ENCODE measurements around the gene NFX1. TPM values are rescaled to one million over a fixed set of nuclear protein-coding genes. Genes with fewer than 3 reads are reported as not detected.

NFX1 gene
- polyA plus RNA-seq, 3 donors: 30.5 to 40.8 (median 35.0) TPM

- peak in 5 of 11 donors; percentile 5 to 14 (median 9) for DNase-seq (ENCODE audit: extremely low read depth in 1 of 11, low read depth in 9 of 11, low spot score in 4 of 11)
These were observed 26.9 kb upstream of the NFX1 start for GRCh38 chr9:33263131-33264002.

GRCh38 chr9:33264003-33264472 is 26.3 kb upstream of the NFX1 start:
- peak in 6 of 11 donors; percentile 18 to 45 (median 26) for DNase-seq (ENCODE audit: extremely low read depth in 1 of 11, low read depth in 9 of 11, low spot score in 4 of 11)

- DNase-seq (ENCODE audit: extremely low read depth in 1 of 11, low read depth in 9 of 11, low spot score in 4 of 11): peak; percentile 96 to 99 (median 99)
These were observed 25.7 kb upstream of the NFX1 start, which contains the start of the genes BAG1 and CHMP5 for GRCh38 chr9:33264473-33265177. TSS of gene BAG1 (minus strand) at chr9:33264708. TSS of gene CHMP5 (plus strand) at chr9:33265049. CDS start at chr9:33265079, 30 bp downstream.

- no peak for DNase-seq (ENCODE audit: extremely low read depth in 1 of 11, low read depth in 9 of 11, low spot score in 4 of 11)
These were observed 25.0 kb upstream of the NFX1 start for GRCh38 chr9:33265211-33265865.

GRCh38 chr9:33267151-33267767 is 23.1 kb upstream of the NFX1 start:
- no peak for DNase-seq (ENCODE audit: extremely low read depth in 1 of 11, low read depth in 9 of 11, low spot score in 4 of 11)

GRCh38 chr9:33270146-33270545 is 20.2 kb upstream of the NFX1 start:
- DNase-seq (ENCODE audit: extremely low read depth in 1 of 11, low read depth in 9 of 11, low spot score in 4 of 11): no peak

GRCh38 chr9:33272061-33272460 is 18.3 kb upstream of the NFX1 start:
- no peak for DNase-seq (ENCODE audit: extremely low read depth in 1 of 11, low read depth in 9 of 11, low spot score in 4 of 11)

- DNase-seq (ENCODE audit: extremely low read depth in 1 of 11, low read depth in 9 of 11, low spot score in 4 of 11): no peak
These were observed 16.9 kb upstream of the NFX1 start for GRCh38 chr9:33273266-33273971.

GRCh38 chr9:33273972-33274328 is 16.4 kb upstream of the NFX1 start:
- no peak for DNase-seq (ENCODE audit: extremely low read depth in 1 of 11, low read depth in 9 of 11, low spot score in 4 of 11)

- no peak for DNase-seq (ENCODE audit: extremely low read depth in 1 of 11, low read depth in 9 of 11, low spot score in 4 of 11)
These were observed 12.8 kb upstream of the NFX1 start for GRCh38 chr9:33277484-33277883.

GRCh38 chr9:33285502-33285901 is 4.8 kb upstream of the NFX1 start:
- no peak for DNase-seq (ENCODE audit: extremely low read depth in 1 of 11, low read depth in 9 of 11, low spot score in 4 of 11)

GRCh38 chr9:33287087-33287490 is 3.2 kb upstream of the NFX1 start:
- peak in 5 of 11 donors; percentile 22 to 41 (median 23) for DNase-seq (ENCODE audit: extremely low read depth in 1 of 11, low read depth in 9 of 11, low spot score in 4 of 11)

GRCh38 chr9:33288235-33288634 is 2.1 kb upstream of the NFX1 start:
- no peak for DNase-seq (ENCODE audit: extremely low read depth in 1 of 11, low read depth in 9 of 11, low spot score in 4 of 11)

- no peak for DNase-seq (ENCODE audit: extremely low read depth in 1 of 11, low read depth in 9 of 11, low spot score in 4 of 11)
These were observed 1.4 kb upstream of the NFX1 start for GRCh38 chr9:33288828-33289483.

GRCh38 chr9:33289496-33289895 is 820 bp upstream of the NFX1 start:
- peak in 1 of 11 donors; percentile 8 for DNase-seq (ENCODE audit: extremely low read depth in 1 of 11, low read depth in 9 of 11, low spot score in 4 of 11)

- DNase-seq (ENCODE audit: extremely low read depth in 1 of 11, low read depth in 9 of 11, low spot score in 4 of 11): no peak
These were observed 425 bp upstream of the NFX1 start for GRCh38 chr9:33289936-33290246.

GRCh38 chr9:33291031-33291397 is 698 bp downstream of the NFX1 start:
- peak in 4 of 11 donors; percentile 1 to 17 (median 8) for DNase-seq (ENCODE audit: extremely low read depth in 1 of 11, low read depth in 9 of 11, low spot score in 4 of 11)

- DNase-seq (ENCODE audit: extremely low read depth in 1 of 11, low read depth in 9 of 11, low spot score in 4 of 11): no peak
These were observed 1.6 kb downstream of the NFX1 start for GRCh38 chr9:33291901-33292300.

Measured in renal cortex interstitium (tissue), 11 donors.